HEK293 (cell line): ENCODE results near the gene GALNTL6.
"Not testable (repeated sequence)": the region's sequence is repeated elsewhere in the genome, so short reads cannot be mapped to it uniquely, and the experiment has no call there.

ENCODE experiments used
- CTCF ChIA-PET: fragments of 350-600 bp; formaldehyde crosslinking; extraction: SDS; loops from one replicate; lab custom pipeline; 2021; ENCODE audit warnings: antibody characterized with exemption; lab: Yijun Ruan, JAX
- POLR2A ChIA-PET: fragments of 300-600 bp; formaldehyde crosslinking; extraction: SDS; loops from one replicate; lab custom pipeline; 2020; ENCODE audit warnings: antibody characterized with exemption, inconsistent platforms; lab: Yijun Ruan, JAX
- H3K27ac ChIP-seq: fragments of 200-500 bp; sonication (Bioruptor generic); 2 replicates; pipeline ENCODE4 v1.5.1; 2014; ENCODE audit warnings: low read depth, low read length, control low read depth, inconsistent platforms; ENCODE audit errors: extremely low read depth
- H3K36me3 ChIP-seq, 2 experiments: fragments of 200-500 bp in 1 of 2; sonication (Bioruptor generic) in 1 of 2; 1 replicate in 1 of 2; 2 replicates in 1 of 2; pipeline ENCODE4 v1.5.1; 2014 to 2017; ENCODE audit warnings: inconsistent platforms in 2 of 2, low read length in 2 of 2; ENCODE audit not compliant: control insufficient read depth in 2 of 2, insufficient read depth in 1 of 2
- H3K4me1 ChIP-seq: fragments of 200-500 bp; sonication (Bioruptor generic); 2 replicates; pipeline ENCODE4 v1.5.1; 2014; ENCODE audit warnings: mild to moderate bottlenecking, low read length, inconsistent platforms; ENCODE audit not compliant: control insufficient read depth, insufficient read depth
- H3K4me3 ChIP-seq: 2 replicates; pipeline ENCODE4 v1.5.1; 2011; ENCODE audit warnings: low read depth, mild to moderate bottlenecking, control low read depth, low read length, moderate library complexity
- H3K9me3 ChIP-seq: fragments of 200-500 bp; sonication (Bioruptor generic); 2 replicates; pipeline ENCODE4 v1.5.1; 2014; ENCODE audit warnings: low read depth, low read length, inconsistent platforms; ENCODE audit not compliant: control insufficient read depth, insufficient read depth
- GFI1B ChIP-seq: fragments of 450-650 bp; formaldehyde crosslinking; IDR thresholded peaks from 2 replicates; pipeline ENCODE4 v1.5.1; 2016; ENCODE audit warnings: missing biosample characterization, missing genetic modification characterization
- GLIS2 ChIP-seq: fragments of 450-650 bp; formaldehyde crosslinking; IDR thresholded peaks from 2 replicates; pipeline ENCODE4 v1.5.1; 2016; ENCODE audit warnings: missing biosample characterization, missing genetic modification characterization
- HOXA7 ChIP-seq: sonication (generic); formaldehyde crosslinking; IDR thresholded peaks from 2 replicates; pipeline ENCODE4 v1.8.1; 2022; ENCODE audit warnings: missing genetic modification reagents, borderline replicate concordance
- MEIS1 ChIP-seq: sonication (generic); formaldehyde crosslinking; IDR thresholded peaks from 2 replicates; pipeline ENCODE4 v1.8.1; 2022; ENCODE audit warnings: missing genetic modification reagents, mild to moderate bottlenecking, borderline replicate concordance
- MYNN ChIP-seq: fragments of 450-650 bp; formaldehyde crosslinking; IDR thresholded peaks from 2 replicates; pipeline ENCODE4 v1.5.1; 2016; ENCODE audit warnings: missing biosample characterization, missing genetic modification characterization, borderline replicate concordance
- ZBTB21 ChIP-seq: fragments of 450-650 bp; formaldehyde crosslinking; IDR thresholded peaks from 2 replicates; pipeline ENCODE4 v1.5.1; 2017; ENCODE audit warnings: missing biosample characterization, missing genetic modification characterization
- ZBTB7A ChIP-seq: fragments of 450-650 bp; formaldehyde crosslinking; IDR thresholded peaks from 2 replicates; pipeline ENCODE4 v1.5.1; 2016; ENCODE audit warnings: low read depth, missing biosample characterization, missing genetic modification characterization
- ZFP3 ChIP-seq: fragments of 450-650 bp; formaldehyde crosslinking; IDR thresholded peaks from 2 replicates; pipeline ENCODE4 v1.5.1; 2016; ENCODE audit warnings: low read depth, missing biosample characterization, missing genetic modification characterization
- ZNF266 ChIP-seq: fragments of 450-650 bp; formaldehyde crosslinking; IDR thresholded peaks from 2 replicates; pipeline ENCODE4 v1.5.1; 2016; ENCODE audit warnings: missing biosample characterization, missing genetic modification characterization, low read depth
- ZNF302 ChIP-seq: fragments of 450-650 bp; formaldehyde crosslinking; IDR thresholded peaks from 2 replicates; pipeline ENCODE4 v1.5.1; 2016; ENCODE audit warnings: missing biosample characterization, missing genetic modification characterization, low read depth
- ZNF324 ChIP-seq: fragments of 450-650 bp; formaldehyde crosslinking; IDR thresholded peaks from 2 replicates; pipeline ENCODE4 v1.5.1; 2016; ENCODE audit warnings: missing biosample characterization, missing genetic modification characterization
- ZNF433 ChIP-seq: fragments of 450-650 bp; formaldehyde crosslinking; IDR thresholded peaks from 2 replicates; pipeline ENCODE4 v1.5.1; 2016; ENCODE audit warnings: missing biosample characterization, missing genetic modification characterization, low read depth
- ZNF521 ChIP-seq: fragments of 450-650 bp; formaldehyde crosslinking; IDR thresholded peaks from 2 replicates; pipeline ENCODE4 v1.5.1; 2017; ENCODE audit warnings: missing biosample characterization, mild to moderate bottlenecking, missing genetic modification characterization
- ZNF549 ChIP-seq: fragments of 450-650 bp; IDR thresholded peaks from 2 replicates; pipeline ENCODE4 v1.5.1; 2018; ENCODE audit warnings: missing biosample characterization, missing genetic modification characterization, mild to moderate bottlenecking, inconsistent platforms, moderate library complexity
- ZNF629 ChIP-seq: fragments of 450-650 bp; formaldehyde crosslinking; IDR thresholded peaks from 2 replicates; pipeline ENCODE4 v1.5.1; 2017; ENCODE audit warnings: missing biosample characterization, missing genetic modification characterization
- ZNF707 ChIP-seq: fragments of 450-650 bp; formaldehyde crosslinking; IDR thresholded peaks from 2 replicates; pipeline ENCODE4 v1.5.1; 2016; ENCODE audit warnings: missing biosample characterization, missing genetic modification characterization
- ZNF776 ChIP-seq: fragments of 450-650 bp; formaldehyde crosslinking; IDR thresholded peaks from 2 replicates; pipeline ENCODE4 v1.5.0; 2017; ENCODE audit warnings: missing biosample characterization, missing genetic modification characterization, borderline replicate concordance
- ZNF791 ChIP-seq: fragments of 450-650 bp; formaldehyde crosslinking; IDR thresholded peaks from 2 replicates; pipeline ENCODE4 v1.5.1; 2016; ENCODE audit warnings: missing biosample characterization, missing genetic modification characterization
- TF ChIP-seq, protein P1 (sequence below): fragments of 450-650 bp; formaldehyde crosslinking; IDR thresholded peaks from 2 replicates; pipeline ENCODE4 v1.5.1; 2017; ENCODE audit warnings: missing biosample characterization, missing genetic modification characterization
- TF ChIP-seq, protein P2 (sequence below): IDR thresholded peaks from 2 replicates; pipeline ENCODE4 v1.6.1; 2011; ENCODE audit warnings: mild to moderate bottlenecking, low read depth, low read length, borderline replicate concordance
- TF ChIP-seq, protein P3 (sequence below): fragments of 450-650 bp; formaldehyde crosslinking; IDR thresholded peaks from 2 replicates; pipeline ENCODE4 v1.5.1; 2016; ENCODE audit warnings: missing biosample characterization, missing genetic modification characterization

Gene GALNTL6

DNA sequence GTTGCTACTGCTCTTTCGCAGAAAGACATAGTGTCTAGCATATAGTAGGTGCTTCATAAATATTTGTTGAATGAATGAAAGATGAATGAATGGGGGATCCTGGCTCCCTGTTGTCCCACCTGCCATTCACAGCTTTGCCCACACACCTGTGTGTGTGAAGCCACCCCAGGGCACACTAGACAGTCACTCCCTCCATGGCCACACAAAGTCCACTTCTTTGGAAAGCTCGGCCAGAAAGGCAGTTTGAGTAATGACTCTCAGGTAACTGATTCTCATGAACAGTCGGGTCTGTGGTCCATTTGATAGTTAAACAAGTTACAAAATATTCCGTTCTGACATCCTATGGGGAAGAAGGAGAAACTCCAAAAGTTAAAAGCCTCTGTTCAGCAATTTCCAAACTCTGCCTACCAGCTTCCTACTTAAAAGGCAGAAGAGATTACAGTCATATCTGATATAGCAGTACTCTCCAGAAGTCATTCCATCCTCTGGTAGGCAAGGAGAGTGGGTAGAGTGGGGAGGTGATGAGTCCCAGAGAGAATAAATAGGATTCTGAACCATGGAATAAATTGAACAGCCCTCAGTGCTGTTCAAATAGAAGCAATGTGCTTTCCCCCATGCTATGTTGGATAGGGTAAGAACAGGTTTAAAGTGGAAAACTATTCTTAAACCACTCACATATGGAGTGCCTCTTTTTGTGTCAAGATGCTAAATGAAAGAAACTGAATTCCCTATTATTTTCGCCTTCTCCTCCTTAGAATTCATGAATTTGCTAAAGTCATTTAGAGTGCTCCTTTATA, 1150.5 kb downstream of the GALNTL6 start (continued):
- TF ChIP-seq ZNF707 (tag by site-specific recombination), result no peak
- no peak for TF ChIP-seq ZNF521 (tag by site-specific recombination)
- TF ChIP-seq ZNF776, result no peak
- TF ChIP-seq HOXA7 (CRISPR knock-in tag), result no peak
- no peak for TF ChIP-seq ZNF629 (tag by site-specific recombination)

DNA sequence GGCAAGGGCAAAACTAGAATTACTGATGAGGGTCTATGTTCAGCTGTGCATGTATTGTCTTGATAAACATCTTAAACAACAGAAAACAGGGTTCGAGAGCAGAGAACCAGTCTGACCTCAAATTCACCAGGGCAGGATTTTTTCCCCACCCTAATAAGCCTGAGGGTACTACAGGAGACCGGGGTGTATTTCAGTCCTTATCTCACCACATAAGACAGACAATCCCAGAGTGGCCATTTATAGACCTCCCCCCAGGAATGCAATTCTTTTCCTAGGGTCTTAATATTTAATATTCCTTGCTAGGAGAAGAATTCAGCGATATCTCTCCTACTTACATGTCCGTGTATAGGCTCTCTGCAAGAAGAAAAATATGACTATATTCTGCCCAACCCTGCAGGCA, 1157.0 kb downstream of the GALNTL6 start:
- H3K27ac ChIP-seq, H3K9me3 ChIP-seq, H3K36me3 ChIP-seq, H3K4me3 ChIP-seq, H3K4me1 ChIP-seq, POLR2A ChIA-PET: not testable (repeated sequence)
- CTCF ChIA-PET, result interaction anchor here (0.5 kb wide), 1 partner anchor 347 kb away, joined by 3 read pairs; no protein-coding TSS in a partner anchor

DNA sequence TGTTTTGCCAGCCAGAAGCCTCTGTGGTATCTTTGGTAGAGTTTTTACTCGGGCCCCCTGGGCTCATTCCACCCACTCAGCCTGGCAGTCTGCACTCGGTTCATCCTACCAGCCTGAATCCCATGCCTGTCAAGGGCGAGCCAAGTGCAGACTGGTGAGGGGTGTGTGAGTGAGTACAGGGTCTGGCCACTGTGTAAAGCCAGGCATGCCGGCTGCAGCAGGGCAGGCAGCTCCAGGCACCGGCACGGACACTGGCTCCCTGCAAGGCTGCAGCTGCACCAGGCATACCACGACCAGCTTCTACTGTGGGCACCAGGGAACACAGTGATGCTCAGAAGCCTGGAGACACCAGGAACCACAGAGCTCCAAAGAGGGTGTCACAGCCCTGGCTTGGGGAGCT, 1161.4 kb downstream of the GALNTL6 start:
- Histone ChIP-seq H3K27ac (no peak overlapping the region), H3K4me3 (no peak overlapping the region), H3K36me3 (no peaks in the 10 kb centered on the region), H3K4me1 (no peaks in the 10 kb centered on the region), H3K9me3 (no peaks in the 10 kb centered on the region)
- no peak for TF ChIP-seq ZBTB21 (tag by site-specific recombination)
- no peak for TF ChIP-seq ZNF324 (tag by site-specific recombination)
- no peak for TF ChIP-seq MYNN (tag by site-specific recombination)
- TF ChIP-seq, protein P1, sequence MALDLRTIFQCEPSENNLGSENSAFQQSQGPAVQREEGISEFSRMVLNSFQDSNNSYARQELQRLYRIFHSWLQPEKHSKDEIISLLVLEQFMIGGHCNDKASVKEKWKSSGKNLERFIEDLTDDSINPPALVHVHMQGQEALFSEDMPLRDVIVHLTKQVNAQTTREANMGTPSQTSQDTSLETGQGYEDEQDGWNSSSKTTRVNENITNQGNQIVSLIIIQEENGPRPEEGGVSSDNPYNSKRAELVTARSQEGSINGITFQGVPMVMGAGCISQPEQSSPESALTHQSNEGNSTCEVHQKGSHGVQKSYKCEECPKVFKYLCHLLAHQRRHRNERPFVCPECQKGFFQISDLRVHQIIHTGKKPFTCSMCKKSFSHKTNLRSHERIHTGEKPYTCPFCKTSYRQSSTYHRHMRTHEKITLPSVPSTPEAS (tag by site-specific recombination), result no peak
- no peak for TF ChIP-seq ZNF549 (tag by site-specific recombination)
- no peak for TF ChIP-seq ZFP3 (tag by site-specific recombination)
- no peak for TF ChIP-seq ZNF266 (tag by site-specific recombination)
- TF ChIP-seq ZNF791 (tag by site-specific recombination), result no peak
- POLR2A ChIA-PET, result no interaction called here
- CTCF ChIA-PET, result no interaction called here

DNA sequence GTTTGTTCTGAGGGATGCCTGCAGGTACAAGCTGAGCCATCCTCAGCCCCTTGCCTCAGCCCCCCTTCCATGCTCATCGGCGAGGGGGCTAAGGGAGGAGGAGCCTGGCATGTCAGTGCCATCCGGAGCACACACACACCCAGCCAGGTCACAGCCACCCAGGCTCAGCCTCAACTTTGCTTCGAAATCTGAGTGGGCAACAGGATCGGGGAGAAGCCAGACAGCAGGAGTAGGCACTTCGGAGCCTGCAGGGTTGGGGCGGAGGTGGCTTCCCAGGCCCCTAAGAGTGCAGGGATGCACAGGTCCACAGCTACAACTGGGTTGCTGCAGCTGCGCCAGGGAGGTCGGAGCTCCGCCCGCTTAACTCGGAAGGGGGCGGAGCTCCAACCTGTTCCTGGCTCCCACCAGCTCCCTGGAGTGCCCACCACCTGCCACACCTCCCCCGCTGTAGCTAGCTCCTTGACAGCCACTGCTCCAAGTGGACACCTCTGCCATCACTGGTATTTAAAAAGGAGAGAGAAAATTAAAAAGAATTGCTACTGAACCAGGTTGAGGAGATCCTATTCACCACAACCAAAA, 1162.5 kb downstream of the GALNTL6 start:
- TF ChIP-seq, protein P2, sequence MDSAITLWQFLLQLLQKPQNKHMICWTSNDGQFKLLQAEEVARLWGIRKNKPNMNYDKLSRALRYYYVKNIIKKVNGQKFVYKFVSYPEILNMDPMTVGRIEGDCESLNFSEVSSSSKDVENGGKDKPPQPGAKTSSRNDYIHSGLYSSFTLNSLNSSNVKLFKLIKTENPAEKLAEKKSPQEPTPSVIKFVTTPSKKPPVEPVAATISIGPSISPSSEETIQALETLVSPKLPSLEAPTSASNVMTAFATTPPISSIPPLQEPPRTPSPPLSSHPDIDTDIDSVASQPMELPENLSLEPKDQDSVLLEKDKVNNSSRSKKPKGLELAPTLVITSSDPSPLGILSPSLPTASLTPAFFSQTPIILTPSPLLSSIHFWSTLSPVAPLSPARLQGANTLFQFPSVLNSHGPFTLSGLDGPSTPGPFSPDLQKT, result no peak
- TF ChIP-seq GLIS2 (tag by site-specific recombination) (no peak), MEIS1 (CRISPR knock-in tag) (no peak), ZNF302 (no peak), GFI1B (no peak), ZNF707 (tag by site-specific recombination) (no peak), ZNF433 (tag by site-specific recombination) (no peak), ZBTB7A (tag by site-specific recombination) (no peak)
- TF ChIP-seq, protein P3, sequence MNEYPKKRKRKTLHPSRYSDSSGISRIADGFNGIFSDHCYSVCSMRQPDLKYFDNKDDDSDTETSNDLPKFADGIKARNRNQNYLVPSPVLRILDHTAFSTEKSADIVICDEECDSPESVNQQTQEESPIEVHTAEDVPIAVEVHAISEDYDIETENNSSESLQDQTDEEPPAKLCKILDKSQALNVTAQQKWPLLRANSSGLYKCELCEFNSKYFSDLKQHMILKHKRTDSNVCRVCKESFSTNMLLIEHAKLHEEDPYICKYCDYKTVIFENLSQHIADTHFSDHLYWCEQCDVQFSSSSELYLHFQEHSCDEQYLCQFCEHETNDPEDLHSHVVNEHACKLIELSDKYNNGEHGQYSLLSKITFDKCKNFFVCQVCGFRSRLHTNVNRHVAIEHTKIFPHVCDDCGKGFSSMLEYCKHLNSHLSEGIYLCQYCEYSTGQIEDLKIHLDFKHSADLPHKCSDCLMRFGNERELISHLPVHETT (tag by site-specific recombination), result no peak
- Histone ChIP-seq H3K27ac (no peak overlapping the region), H3K4me1 (no peaks in the 10 kb centered on the region), H3K4me3 (no peak overlapping the region), H3K36me3 (no peaks in the 10 kb centered on the region), H3K9me3 (no peaks in the 10 kb centered on the region)
- ChIA-PET POLR2A (no interaction called here), CTCF (interaction anchor here (0.6 kb wide), 1 partner anchor 9 kb away, joined by 6 read pairs; no protein-coding TSS in a partner anchor)

DNA sequence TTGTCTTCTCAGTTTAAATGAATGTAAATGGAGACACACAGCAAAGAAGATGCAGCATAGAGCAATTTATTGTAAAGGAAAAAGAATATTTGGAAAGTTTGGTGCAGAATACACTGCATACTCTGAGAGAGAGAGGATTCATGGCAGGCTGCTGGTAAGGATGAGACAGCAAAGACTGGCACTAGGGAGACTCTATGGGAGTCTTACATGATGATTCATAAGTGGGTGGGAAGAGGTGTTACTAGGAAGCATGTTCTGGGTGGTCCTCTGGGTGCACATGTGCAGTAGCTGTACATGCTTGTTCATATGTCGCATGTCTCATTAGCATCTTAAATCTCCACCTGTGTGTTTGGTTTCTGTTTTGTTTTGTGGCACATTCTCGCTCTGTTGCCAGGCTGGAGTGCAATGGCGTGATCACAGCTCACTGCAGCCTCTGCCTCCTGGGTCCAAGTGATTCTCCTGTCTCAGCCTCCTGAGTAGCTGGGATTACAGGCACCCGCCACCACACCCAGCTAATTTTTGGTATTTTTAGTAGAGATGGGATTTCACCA, 1164.4 kb downstream of the GALNTL6 start:
- H3K4me1 ChIP-seq, H3K9me3 ChIP-seq, POLR2A ChIA-PET: not testable (repeated sequence)

More for the DNA sequence above, 1164.4 kb downstream of the GALNTL6 start:
- H3K36me3 ChIP-seq, H3K27ac ChIP-seq, H3K4me3 ChIP-seq, CTCF ChIA-PET: not testable (repeated sequence)
